HepG2 (cell line): ENCODE measurements around the gene CPT1C. TPM values are rescaled to one million over a fixed set of nuclear protein-coding genes. Genes with fewer than 3 reads are reported as not detected.

Source experiments
- CREM ChIP-seq, 2 experiments: sonication (generic) in 1 of 2; formaldehyde crosslinking in 1 of 2; IDR thresholded peaks; 2 replicates each; pipeline versions ENCODE4 v1.4.0 to v1.6.1; 2016 to 2020; ENCODE audit warnings: antibody characterized with exemption in 1 of 2, mild to moderate bottlenecking in 1 of 2, missing genetic modification reagents in 1 of 2
- GTF2F1 ChIP-seq: fragments of 150-350 bp; IDR thresholded peaks from 2 replicates; pipeline ENCODE4 v1.6.1; 2014; ENCODE audit warnings: low read length
- KLF11 ChIP-seq: IDR thresholded peaks from 2 replicates; pipeline ENCODE4 v1.6.1; 2016; ENCODE audit warnings: missing compliant biosample characterization
- MXI1 ChIP-seq: IDR thresholded peaks from 3 replicates; pipeline ENCODE4 v1.6.1; 2012; ENCODE audit warnings: low read depth, low read length, inconsistent platforms, borderline replicate concordance
- PPARG ChIP-seq: conservative IDR thresholded peaks from 2 replicates; pipeline ENCODE4 v1.6.1; 2016; ENCODE audit warnings: missing biosample characterization, missing genetic modification reagents
- RAD21 ChIP-seq: fragments of 450-650 bp; formaldehyde crosslinking; IDR thresholded peaks from 2 replicates; pipeline ENCODE4 v1.5.0; 2020; ENCODE audit warnings: mild to moderate bottlenecking
- SRY ChIP-seq: sonication (generic); formaldehyde crosslinking; IDR thresholded peaks from 2 replicates; pipeline ENCODE4 v1.8.0; 2022; ENCODE audit warnings: mild to moderate bottlenecking, missing genetic modification reagents
- SYNCRIP ChIP-seq: fragments of 200-400 bp; formaldehyde crosslinking; IDR thresholded peaks from 2 replicates; pipeline ENCODE4 v1.6.1; 2018; ENCODE audit warnings: mild to moderate bottlenecking, low read depth, low read length; ENCODE audit not compliant: insufficient read depth
- ZFP41 ChIP-seq: sonication (generic); formaldehyde crosslinking; IDR thresholded peaks from 2 replicates; pipeline ENCODE4 v1.4.0; 2020; ENCODE audit warnings: mild to moderate bottlenecking, missing genetic modification reagents, borderline replicate concordance
- ZFY ChIP-seq: sonication (generic); formaldehyde crosslinking; IDR thresholded peaks from 2 replicates; pipeline ENCODE4 v1.4.0; 2020; ENCODE audit warnings: missing genetic modification reagents
- ZNF34 ChIP-seq: sonication (generic); formaldehyde crosslinking; IDR thresholded peaks from 2 replicates; pipeline ENCODE4 v1.4.0; 2020; ENCODE audit warnings: mild to moderate bottlenecking, missing genetic modification reagents, borderline replicate concordance
- ZNF44 ChIP-seq: sonication (generic); formaldehyde crosslinking; IDR thresholded peaks from 2 replicates; pipeline ENCODE4 v1.5.1; 2020; ENCODE audit warnings: mild to moderate bottlenecking, missing genetic modification reagents
- ZNF547 ChIP-seq: sonication (generic); formaldehyde crosslinking; IDR thresholded peaks from 2 replicates; pipeline ENCODE4 v1.5.1; 2020; ENCODE audit warnings: mild to moderate bottlenecking, missing genetic modification reagents
- ZNF605 ChIP-seq: sonication (generic); formaldehyde crosslinking; IDR thresholded peaks from 2 replicates; pipeline ENCODE4 v1.8.0; 2022; ENCODE audit warnings: mild to moderate bottlenecking, missing genetic modification reagents
- ZSCAN29 ChIP-seq: sonication (generic); formaldehyde crosslinking; conservative IDR thresholded peaks from 2 replicates; pipeline ENCODE4 v1.4.0; 2020; ENCODE audit warnings: mild to moderate bottlenecking, missing genetic modification reagents
- polyA plus RNA-seq, 8 experiments: library from polyadenylated mRNA; depleted of rRNA in 3 of 8; stranded (reverse) in 7 of 8; unstranded in 1 of 8; fragments of >200 nt; fragmentation: Illumina TruSeq in 4 of 8; extraction: Trizol in 4 of 8; gene quantifications; 2 replicates each; pipeline versions ENCODE4 v1.2.1 to v1.2.3, GENCODE V29; 2011 to 2016; ENCODE audit warnings: low read depth in 4 of 8, missing spikeins in 1 of 8, mixed read lengths in 1 of 8; ENCODE audit not compliant: insufficient read depth in 1 of 8
- total RNA-seq, 5 experiments: library from RNA; depleted of rRNA; stranded (reverse); fragments of >200 nt; fragmentation: Illumina TruSeq; extraction: Trizol; gene quantifications; 2 replicates each; pipeline ENCODE4 v1.2.3, GENCODE V29; 2016; ENCODE audit warnings: low read depth in 1 of 5
- TF ChIP-seq, protein P1 (sequence below): sonication (generic); formaldehyde crosslinking; IDR thresholded peaks from 2 replicates; pipeline ENCODE4 v1.9.0; 2021; ENCODE audit warnings: missing genetic modification reagents, borderline replicate concordance
- TF ChIP-seq, protein P2 (sequence below): sonication (generic); formaldehyde crosslinking; conservative IDR thresholded peaks from 2 replicates; pipeline ENCODE4 v1.8.0; 2022; ENCODE audit warnings: low read depth, missing genetic modification reagents
- TF ChIP-seq, protein P3 (sequence below): sonication (generic); formaldehyde crosslinking; IDR thresholded peaks from 2 replicates; pipeline ENCODE4 v1.5.0; 2020; ENCODE audit warnings: missing genetic modification reagents
- TF ChIP-seq, protein P4 (sequence below): IDR thresholded peaks from 2 replicates; pipeline ENCODE4 v1.6.1; 2016; ENCODE audit warnings: missing compliant biosample characterization, missing genetic modification reagents, borderline replicate concordance

Gene CPT1C
- total and polyA plus RNA-seq, 2 of the 13 experiments (the other 11 are each of a cell fraction or from before 2014, with no cell fraction given) = 0.18 TPM; not detected in 1

DNA sequence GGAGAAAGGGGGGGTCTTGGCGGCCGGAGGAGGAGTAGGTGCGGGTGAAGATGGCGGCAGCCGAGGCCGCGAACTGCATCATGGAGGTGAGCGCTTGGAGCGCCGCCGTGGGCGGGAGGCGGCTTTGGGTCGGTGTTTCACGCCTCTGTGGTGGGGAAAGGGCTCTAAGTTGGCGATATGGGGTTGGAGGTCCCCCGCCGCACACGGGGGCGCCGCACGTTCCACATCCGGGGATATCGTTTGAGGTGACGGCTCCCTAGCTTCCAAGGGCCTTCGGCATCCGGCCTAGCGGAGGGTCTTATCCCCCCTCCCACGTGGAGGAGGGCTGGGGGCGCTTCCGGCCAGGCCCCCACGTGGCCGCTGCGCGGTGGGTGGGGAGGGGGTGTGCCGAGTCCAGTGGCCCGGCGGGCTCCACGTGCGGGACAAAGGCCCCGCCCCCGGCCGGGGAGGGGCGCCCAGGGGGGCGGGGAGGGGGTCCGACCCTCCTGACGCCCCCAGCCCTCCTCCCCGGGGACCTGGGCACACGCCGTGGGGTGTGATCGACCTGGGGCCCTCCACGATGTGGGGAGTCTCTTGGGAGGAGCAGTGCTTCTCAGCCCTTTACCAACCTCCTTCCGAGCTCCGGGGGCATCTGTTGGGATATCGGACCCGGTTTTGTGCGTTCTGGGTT is 13.6 kb upstream of the CPT1C start, which contains the start of gene PRMT1 (continued):
- TF ChIP-seq, protein P1, sequence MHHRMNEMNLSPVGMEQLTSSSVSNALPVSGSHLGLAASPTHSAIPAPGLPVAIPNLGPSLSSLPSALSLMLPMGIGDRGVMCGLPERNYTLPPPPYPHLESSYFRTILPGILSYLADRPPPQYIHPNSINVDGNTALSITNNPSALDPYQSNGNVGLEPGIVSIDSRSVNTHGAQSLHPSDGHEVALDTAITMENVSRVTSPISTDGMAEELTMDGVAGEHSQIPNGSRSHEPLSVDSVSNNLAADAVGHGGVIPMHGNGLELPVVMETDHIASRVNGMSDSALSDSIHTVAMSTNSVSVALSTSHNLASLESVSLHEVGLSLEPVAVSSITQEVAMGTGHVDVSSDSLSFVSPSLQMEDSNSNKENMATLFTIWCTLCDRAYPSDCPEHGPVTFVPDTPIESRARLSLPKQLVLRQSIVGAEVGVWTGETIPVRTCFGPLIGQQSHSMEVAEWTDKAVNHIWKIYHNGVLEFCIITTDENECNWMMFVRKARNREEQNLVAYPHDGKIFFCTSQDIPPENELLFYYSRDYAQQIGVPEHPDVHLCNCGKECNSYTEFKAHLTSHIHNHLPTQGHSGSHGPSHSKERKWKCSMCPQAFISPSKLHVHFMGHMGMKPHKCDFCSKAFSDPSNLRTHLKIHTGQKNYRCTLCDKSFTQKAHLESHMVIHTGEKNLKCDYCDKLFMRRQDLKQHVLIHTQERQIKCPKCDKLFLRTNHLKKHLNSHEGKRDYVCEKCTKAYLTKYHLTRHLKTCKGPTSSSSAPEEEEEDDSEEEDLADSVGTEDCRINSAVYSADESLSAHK (CRISPR knock-in tag) = no peak
- TF ChIP-seq, protein P2, sequence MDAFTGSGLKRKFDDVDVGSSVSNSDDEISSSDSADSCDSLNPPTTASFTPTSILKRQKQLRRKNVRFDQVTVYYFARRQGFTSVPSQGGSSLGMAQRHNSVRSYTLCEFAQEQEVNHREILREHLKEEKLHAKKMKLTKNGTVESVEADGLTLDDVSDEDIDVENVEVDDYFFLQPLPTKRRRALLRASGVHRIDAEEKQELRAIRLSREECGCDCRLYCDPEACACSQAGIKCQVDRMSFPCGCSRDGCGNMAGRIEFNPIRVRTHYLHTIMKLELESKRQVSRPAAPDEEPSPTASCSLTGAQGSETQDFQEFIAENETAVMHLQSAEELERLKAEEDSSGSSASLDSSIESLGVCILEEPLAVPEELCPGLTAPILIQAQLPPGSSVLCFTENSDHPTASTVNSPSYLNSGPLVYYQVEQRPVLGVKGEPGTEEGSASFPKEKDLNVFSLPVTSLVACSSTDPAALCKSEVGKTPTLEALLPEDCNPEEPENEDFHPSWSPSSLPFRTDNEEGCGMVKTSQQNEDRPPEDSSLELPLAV (CRISPR knock-in tag) = no peak
- TF ChIP-seq SRY (CRISPR knock-in tag) (no peak), RAD21 (CRISPR knock-in tag) (no peak; the same call in 1 of the 2 replicates), ZNF44 (no peak), ZNF547 (CRISPR knock-in tag) (no peak), GTF2F1 (0 out of 2 replicates have a peak, but pooled peaks have one; percentile 58), ZFY (CRISPR knock-in tag) (peak; percentile 72), PPARG (CRISPR knock-in tag) (peak; percentile 12; the same call in 1 of the 2 replicates), ZSCAN29 (CRISPR knock-in tag) (no peak), ZFP41 (no peak), KLF11 (CRISPR knock-in tag) (no peak), SYNCRIP (no peak), MXI1 (peak; percentile 86), CREM (IDR thresholded peaks at IDR 0.05) (no peak), CREM (CRISPR knock-in tag; IDR thresholded peaks at IDR 0.05) (no peak), ZNF34 (no peak), ZNF605 (CRISPR knock-in tag) (peak; percentile 29; the same call in 1 of the 2 replicates)
- TF ChIP-seq, protein P3, sequence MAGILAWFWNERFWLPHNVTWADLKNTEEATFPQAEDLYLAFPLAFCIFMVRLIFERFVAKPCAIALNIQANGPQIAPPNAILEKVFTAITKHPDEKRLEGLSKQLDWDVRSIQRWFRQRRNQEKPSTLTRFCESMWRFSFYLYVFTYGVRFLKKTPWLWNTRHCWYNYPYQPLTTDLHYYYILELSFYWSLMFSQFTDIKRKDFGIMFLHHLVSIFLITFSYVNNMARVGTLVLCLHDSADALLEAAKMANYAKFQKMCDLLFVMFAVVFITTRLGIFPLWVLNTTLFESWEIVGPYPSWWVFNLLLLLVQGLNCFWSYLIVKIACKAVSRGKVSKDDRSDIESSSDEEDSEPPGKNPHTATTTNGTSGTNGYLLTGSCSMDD (CRISPR knock-in tag) = no peak
- TF ChIP-seq, protein P4, sequence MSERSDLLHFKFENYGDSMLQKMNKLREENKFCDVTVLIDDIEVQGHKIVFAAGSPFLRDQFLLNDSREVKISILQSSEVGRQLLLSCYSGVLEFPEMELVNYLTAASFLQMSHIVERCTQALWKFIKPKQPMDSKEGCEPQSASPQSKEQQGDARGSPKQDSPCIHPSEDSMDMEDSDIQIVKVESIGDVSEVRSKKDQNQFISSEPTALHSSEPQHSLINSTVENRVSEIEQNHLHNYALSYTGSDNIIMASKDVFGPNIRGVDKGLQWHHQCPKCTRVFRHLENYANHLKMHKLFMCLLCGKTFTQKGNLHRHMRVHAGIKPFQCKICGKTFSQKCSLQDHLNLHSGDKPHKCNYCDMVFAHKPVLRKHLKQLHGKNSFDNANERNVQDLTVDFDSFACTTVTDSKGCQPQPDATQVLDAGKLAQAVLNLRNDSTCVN (CRISPR knock-in tag) = peak; percentile 85; the same call in 1 of the 2 replicates
